ENCODE measurements around the gene NNAT. TPM values are rescaled to one million over a fixed set of nuclear protein-coding genes. Genes with fewer than 3 reads are reported as not detected.
"Not testable (repeated sequence)": the region's sequence is repeated elsewhere in the genome, so short reads cannot be mapped to it uniquely, and the experiment has no call there.

Gene NNAT
- total RNA-seq, 1 donor from 2014 or later, result 0.43 TPM

GRCh38 chr20:37552415-37552814 is 31.4 kb downstream of the NNAT start:
- no peaks in the 10 kb centered on the region for H3K27me3 ChIP-seq
- no peak for DNase-seq
- no peak for ATAC-seq
- intact Hi-C loops (cut with DNase I), result no loop called here
- no peaks in the 10 kb centered on the region for H3K9me3 ChIP-seq
- no peaks in the 10 kb centered on the region for H3K4me1 ChIP-seq
- H3K27ac ChIP-seq, result no peak overlapping the region
- H3K4me3 ChIP-seq, result no peak overlapping the region
- TF ChIP-seq CTCF (IDR thresholded peaks at IDR 0.05), result no peak
- H3K36me3 ChIP-seq, result no peaks in the 10 kb centered on the region

GRCh38 chr20:37554721-37555298 is 33.8 kb downstream of the NNAT start:
- H3K9me3 ChIP-seq; intact Hi-C loops (cut with DNase I); DNase-seq; H3K27ac ChIP-seq; ATAC-seq; H3K36me3 ChIP-seq; H3K27me3 ChIP-seq; H3K4me1 ChIP-seq: not testable (repeated sequence)
- H3K4me3 ChIP-seq, result peak overlapping the region; percentile 23

- ATAC-seq, result no peak
- Histone ChIP-seq H3K27me3 (no peaks in the 10 kb centered on the region), H3K27ac (no peak overlapping the region), H3K36me3 (no peaks in the 10 kb centered on the region), H3K4me3 (no peak overlapping the region), H3K4me1 (no peaks in the 10 kb centered on the region), H3K9me3 (no peaks in the 10 kb centered on the region)
- TF ChIP-seq CTCF (IDR thresholded peaks at IDR 0.05), result no peak
- no peak for DNase-seq
- intact Hi-C loops (cut with DNase I), result no loop called here
These were observed 35.5 kb downstream of the NNAT start for GRCh38 chr20:37556538-37556937.

GRCh38 chr20:37558306-37558705 is 37.3 kb downstream of the NNAT start:
- Histone ChIP-seq H3K27ac (no peak overlapping the region), H3K9me3 (no peaks in the 10 kb centered on the region), H3K4me3 (no peak overlapping the region), H3K27me3 (peaks cover 6% of the 10 kb centered on the region), H3K36me3 (no peaks in the 10 kb centered on the region), H3K4me1 (no peaks in the 10 kb centered on the region)
- DNase-seq (no peak), ATAC-seq (no peak)
- intact Hi-C loops (cut with DNase I), result no loop called here
- no peak for TF ChIP-seq CTCF (IDR thresholded peaks at IDR 0.05)

GRCh38 chr20:37558779-37559178 is 37.7 kb downstream of the NNAT start:
- H3K9me3 ChIP-seq, result no peaks in the 10 kb centered on the region
- intact Hi-C loops (cut with DNase I), result no loop called here
- no peak for DNase-seq
- no peak overlapping the region for H3K4me3 ChIP-seq
- no peaks in the 10 kb centered on the region for H3K4me1 ChIP-seq
- H3K27ac ChIP-seq, result no peak overlapping the region
- no peaks in the 10 kb centered on the region for H3K36me3 ChIP-seq
- H3K27me3 ChIP-seq, result peaks cover 11% of the 10 kb centered on the region
- peak; percentile 23 for ATAC-seq
- no peak for TF ChIP-seq CTCF (IDR thresholded peaks at IDR 0.05)

- peaks cover 17% of the 10 kb centered on the region for H3K27me3 ChIP-seq
These were observed 38.4 kb downstream of the NNAT start for GRCh38 chr20:37559312-37560027.

More at GRCh38 chr20:37559312-37560027, 38.4 kb downstream of the NNAT start:
- ATAC-seq (no peak), DNase-seq (no peak)
- intact Hi-C loops (cut with DNase I), result no loop called here
- Histone ChIP-seq H3K4me3 (no peak overlapping the region), H3K36me3 (no peaks in the 10 kb centered on the region), H3K9me3 (no peaks in the 10 kb centered on the region), H3K4me1 (no peaks in the 10 kb centered on the region), H3K27ac (no peak overlapping the region)
- no peak for TF ChIP-seq CTCF (IDR thresholded peaks at IDR 0.05)
